ENCODE measurements around the gene PTER.

The PTER gene

GRCh38 chr10:16459423-16459939 lies 22.7 kb downstream of the PTER start:
- no peak for DNase-seq (ENCODE audit: low read depth, low spot score)
- in situ Hi-C loops (cut with HindIII; ENCODE audit: low sequenced_read_pairs): no loop called here
- TF ChIP-seq CTCF (IDR thresholded peaks at IDR 0.05; ENCODE audit: low read depth, low read length): no peak
- no peak overlapping the region for H3K4me3 ChIP-seq (ENCODE audit: low read depth, low read length)

GRCh38 chr10:16466001-16466400 lies 29.2 kb downstream of the PTER start:
- in situ Hi-C loops (cut with HindIII; ENCODE audit: low sequenced_read_pairs): no loop called here
- H3K4me3 ChIP-seq (ENCODE audit: low read depth, low read length): no peak overlapping the region
- no peak for TF ChIP-seq CTCF (IDR thresholded peaks at IDR 0.05; ENCODE audit: low read depth, low read length)
- DNase-seq (ENCODE audit: low read depth, low spot score): no peak

GRCh38 chr10:16470747-16471146 lies 33.9 kb downstream of the PTER start:
- no peak for TF ChIP-seq CTCF (IDR thresholded peaks at IDR 0.05; ENCODE audit: low read depth, low read length)
- in situ Hi-C loops (cut with HindIII; ENCODE audit: low sequenced_read_pairs): no loop called here
- no peak for DNase-seq (ENCODE audit: low read depth, low spot score)
- H3K4me3 ChIP-seq (ENCODE audit: low read depth, low read length): no peak overlapping the region

GRCh38 chr10:16472828-16473227 lies 36.0 kb downstream of the PTER start:
- no peak overlapping the region for H3K4me3 ChIP-seq (ENCODE audit: low read depth, low read length)
- in situ Hi-C loops (cut with HindIII; ENCODE audit: low sequenced_read_pairs): no loop called here
- DNase-seq (ENCODE audit: low read depth, low spot score): no peak
- TF ChIP-seq CTCF (IDR thresholded peaks at IDR 0.05; ENCODE audit: low read depth, low read length): no peak

- H3K4me3 ChIP-seq (ENCODE audit: low read depth, low read length): no peak overlapping the region
- no peak for TF ChIP-seq CTCF (IDR thresholded peaks at IDR 0.05; ENCODE audit: low read depth, low read length)
- in situ Hi-C loops (cut with HindIII; ENCODE audit: low sequenced_read_pairs): no loop called here
- no peak for DNase-seq (ENCODE audit: low read depth, low spot score)
Observed at GRCh38 chr10:16477757-16478156, 40.9 kb downstream of the PTER start.

- no peak for DNase-seq (ENCODE audit: low read depth, low spot score)
- H3K4me3 ChIP-seq (ENCODE audit: low read depth, low read length): no peak overlapping the region
- TF ChIP-seq CTCF (IDR thresholded peaks at IDR 0.05; ENCODE audit: low read depth, low read length): no peak
- in situ Hi-C loops (cut with HindIII; ENCODE audit: low sequenced_read_pairs): no loop called here
Observed at GRCh38 chr10:16478801-16479200, 42.0 kb downstream of the PTER start.
